ENCODE data around the gene IFTAP. TPM values are rescaled to one million over a fixed set of nuclear protein-coding genes. Genes with fewer than 3 reads are reported as not detected.

Gene IFTAP
- total RNA-seq, 3 donors from 2014 or later, result 1.7 to 4.7 (median 2.8) TPM

DNA sequence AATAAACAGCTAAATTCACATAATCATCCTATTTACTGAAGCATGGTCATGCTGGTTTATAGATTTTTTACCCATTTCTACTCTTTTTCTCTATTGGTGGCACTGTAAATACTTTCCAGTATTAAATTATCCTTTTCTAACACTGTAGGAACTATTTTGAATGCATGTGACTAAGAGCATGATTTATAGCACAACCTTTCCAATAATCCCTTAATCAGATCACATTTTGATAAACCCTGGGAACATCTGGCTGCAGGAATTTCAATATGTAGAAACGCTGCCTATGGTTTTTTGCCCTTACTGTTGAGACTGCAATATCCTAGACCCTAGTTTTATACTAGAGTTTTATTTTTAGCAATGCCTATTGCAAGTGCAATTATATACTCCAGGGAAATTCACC is 15.8 kb upstream of the IFTAP start:
- H3K9me3 Mint-ChIP-seq, result no peaks in the 10 kb centered on the region
- ATAC-seq (no peak), DNase-seq (no peak)
- no peak overlapping the region for H3K4me3 Mint-ChIP-seq
- peaks cover 7% of the 10 kb centered on the region for H3K36me3 Mint-ChIP-seq (ENCODE audit: insufficient read depth)
- H3K27me3 Mint-ChIP-seq (ENCODE audit: low read depth), result peaks cover 14% of the 10 kb centered on the region
- H3K4me1 Mint-ChIP-seq (ENCODE audit: low read depth), result no peaks in the 10 kb centered on the region

- H3K36me3 Mint-ChIP-seq (ENCODE audit: insufficient read depth), result no peaks in the 10 kb centered on the region
- H3K27me3 Mint-ChIP-seq (ENCODE audit: low read depth), result peaks cover 6% of the 10 kb centered on the region
- no peaks in the 10 kb centered on the region for H3K9me3 Mint-ChIP-seq
- no peaks in the 10 kb centered on the region for H3K4me1 Mint-ChIP-seq (ENCODE audit: low read depth)
- no peak for DNase-seq
- no peak overlapping the region for H3K4me3 Mint-ChIP-seq
- ATAC-seq, result no peak
Measured at GRCh38 chr11:36581536-36581935, 12.8 kb upstream of the IFTAP start.

GRCh38 chr11:36583667-36584066 is 10.6 kb upstream of the IFTAP start:
- Mint-ChIP-seq H3K9me3 (no peaks in the 10 kb centered on the region), H3K27me3 (ENCODE audit: low read depth) (peaks cover 13% of the 10 kb centered on the region), H3K4me3 (no peak overlapping the region), H3K36me3 (ENCODE audit: insufficient read depth) (no peaks in the 10 kb centered on the region), H3K4me1 (ENCODE audit: low read depth) (no peaks in the 10 kb centered on the region)
- ATAC-seq (no peak), DNase-seq (no peak)

DNA sequence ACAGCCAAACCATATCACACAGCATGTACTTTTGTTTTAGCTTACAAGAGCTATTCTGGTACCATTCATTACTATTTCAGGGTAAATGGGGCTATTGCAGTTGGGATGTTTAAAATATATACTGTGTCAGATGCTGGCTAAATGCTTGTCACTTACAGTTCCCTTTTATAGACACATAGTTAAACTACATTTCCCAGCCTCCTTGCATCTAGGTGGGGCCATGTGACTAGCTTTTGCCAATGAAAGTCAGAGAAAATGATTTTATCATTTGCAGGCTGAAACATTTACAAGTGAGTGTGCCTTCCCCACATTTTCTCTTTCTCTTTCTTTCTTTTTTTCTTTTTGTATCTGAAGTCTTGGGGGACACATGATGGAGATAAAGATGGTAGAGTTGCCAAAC is 7.8 kb upstream of the IFTAP start:
- Mint-ChIP-seq H3K27me3 (ENCODE audit: low read depth) (peaks cover 17% of the 10 kb centered on the region), H3K4me1 (ENCODE audit: low read depth) (no peaks in the 10 kb centered on the region), H3K36me3 (ENCODE audit: insufficient read depth) (no peaks in the 10 kb centered on the region), H3K9me3 (no peaks in the 10 kb centered on the region), H3K4me3 (no peak overlapping the region)
- ATAC-seq, result no peak
- no peak for DNase-seq

DNA sequence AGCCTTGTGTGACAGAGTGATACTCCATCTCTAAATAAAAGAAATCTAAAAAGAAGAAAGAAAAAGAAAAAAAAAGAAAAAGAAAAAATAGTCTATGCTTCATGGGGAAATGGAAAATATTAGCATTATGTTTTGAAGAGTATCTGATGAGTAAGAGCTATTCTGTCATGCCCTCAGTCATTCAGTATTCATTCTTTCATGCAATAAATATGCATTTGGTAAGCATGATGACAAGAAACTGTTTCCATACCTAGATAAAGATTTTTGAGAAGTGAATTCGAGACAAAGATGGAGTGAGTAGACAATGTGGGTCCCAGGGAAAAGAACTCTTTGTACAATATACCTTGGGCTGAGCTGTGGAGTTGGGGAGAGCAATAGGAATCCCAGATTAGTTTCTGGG is 6.2 kb upstream of the IFTAP start:
- Mint-ChIP-seq H3K4me3 (no peak overlapping the region), H3K36me3 (ENCODE audit: insufficient read depth) (no peaks in the 10 kb centered on the region), H3K4me1 (ENCODE audit: low read depth) (no peaks in the 10 kb centered on the region), H3K9me3 (no peaks in the 10 kb centered on the region), H3K27me3 (ENCODE audit: low read depth) (peaks cover 23% of the 10 kb centered on the region)
- DNase-seq (no peak), ATAC-seq (no peak)

DNA sequence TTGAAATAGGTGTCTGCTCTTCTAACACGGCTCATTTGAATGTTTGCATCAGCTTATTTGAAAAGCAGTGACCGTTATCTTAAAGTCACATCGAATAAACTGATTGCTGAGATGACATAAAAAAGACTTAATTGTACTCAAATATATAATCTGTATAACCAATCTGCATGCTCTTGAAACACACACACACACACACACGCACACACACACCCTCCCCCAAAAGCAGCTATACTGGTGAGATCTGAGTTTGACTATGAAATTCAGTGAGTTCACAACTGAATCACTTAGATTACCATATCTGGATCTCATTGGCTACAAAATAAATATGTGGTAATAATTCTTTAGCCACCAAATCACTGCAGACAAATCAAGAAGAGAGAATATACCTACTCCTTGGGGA is 3.8 kb upstream of the IFTAP start:
- H3K4me1 Mint-ChIP-seq (ENCODE audit: low read depth), result peaks cover 6% of the 10 kb centered on the region
- no peak overlapping the region for H3K4me3 Mint-ChIP-seq
- H3K27me3 Mint-ChIP-seq (ENCODE audit: low read depth), result peaks cover 43% of the 10 kb centered on the region
- ATAC-seq, result no peak
- no peak for DNase-seq
- no peaks in the 10 kb centered on the region for H3K9me3 Mint-ChIP-seq
- H3K36me3 Mint-ChIP-seq (ENCODE audit: insufficient read depth), result no peaks in the 10 kb centered on the region

- ATAC-seq (no peak), DNase-seq (no peak)
- peaks cover 6% of the 10 kb centered on the region for H3K4me1 Mint-ChIP-seq (ENCODE audit: low read depth)
- H3K4me3 Mint-ChIP-seq, result no peak overlapping the region
- peaks cover 47% of the 10 kb centered on the region for H3K27me3 Mint-ChIP-seq (ENCODE audit: low read depth)
- H3K36me3 Mint-ChIP-seq (ENCODE audit: insufficient read depth), result no peaks in the 10 kb centered on the region
- H3K9me3 Mint-ChIP-seq, result no peaks in the 10 kb centered on the region
Measured at GRCh38 chr11:36591433-36591832, 2.9 kb upstream of the IFTAP start.

GRCh38 chr11:36596880-36597279 is 2.6 kb downstream of the IFTAP start:
- H3K4me1 Mint-ChIP-seq (ENCODE audit: low read depth), result peaks cover 6% of the 10 kb centered on the region
- no peaks in the 10 kb centered on the region for H3K9me3 Mint-ChIP-seq
- no peaks in the 10 kb centered on the region for H3K36me3 Mint-ChIP-seq (ENCODE audit: insufficient read depth)
- H3K27me3 Mint-ChIP-seq (ENCODE audit: low read depth), result peaks cover 29% of the 10 kb centered on the region
- ATAC-seq, result no peak
- no peak overlapping the region for H3K4me3 Mint-ChIP-seq
- no peak for DNase-seq

DNA sequence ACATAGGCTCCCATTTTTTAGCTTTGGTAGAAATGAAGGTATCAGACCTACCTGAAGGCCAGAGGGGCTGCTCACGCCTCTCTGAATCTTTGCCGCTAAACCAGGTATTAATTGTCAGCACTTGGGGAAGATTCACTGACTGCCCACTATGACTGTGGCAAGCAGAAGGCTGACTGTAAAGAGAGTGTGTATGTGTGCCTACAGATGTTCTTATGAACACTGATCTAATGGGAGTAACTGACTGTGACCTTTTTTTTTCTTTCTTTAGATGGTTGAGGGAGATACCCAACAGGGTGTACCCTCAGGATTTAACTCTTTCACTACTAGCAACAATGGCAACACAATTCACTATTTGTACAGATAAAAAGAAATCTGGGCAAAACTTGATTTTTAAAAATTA is 3.7 kb downstream of the IFTAP start, which contains the start of gene RAG2:
Gene RAG2 (minus strand): TSS at position 186 of the 400 bp plus-strand sequence. CDS start 4,068 bp downstream, outside the sequence.
- peaks cover 30% of the 10 kb centered on the region for H3K27me3 Mint-ChIP-seq (ENCODE audit: low read depth)
- H3K4me1 Mint-ChIP-seq (ENCODE audit: low read depth), result peaks cover 6% of the 10 kb centered on the region
- H3K4me3 Mint-ChIP-seq, result no peak within 1 kb of the TSS

GRCh38 chr11:36600180-36600579 is 5.9 kb downstream of the IFTAP start:
- ATAC-seq (no peak), DNase-seq (no peak)
- H3K27me3 Mint-ChIP-seq (ENCODE audit: low read depth), result peaks cover 11% of the 10 kb centered on the region
- no peak overlapping the region for H3K4me3 Mint-ChIP-seq
- H3K36me3 Mint-ChIP-seq (ENCODE audit: insufficient read depth), result no peaks in the 10 kb centered on the region
- no peaks in the 10 kb centered on the region for H3K9me3 Mint-ChIP-seq
- H3K4me1 Mint-ChIP-seq (ENCODE audit: low read depth), result no peaks in the 10 kb centered on the region

More for the DNA sequence above, 3.7 kb downstream of the IFTAP start, which contains the start of gene RAG2:
- Mint-ChIP-seq H3K9me3 (no peaks in the 10 kb centered on the region), H3K36me3 (ENCODE audit: insufficient read depth) (no peaks in the 10 kb centered on the region)
- DNase-seq, result no peak
- ATAC-seq, result no peak

- Mint-ChIP-seq H3K4me3 (no peak overlapping the region), H3K27me3 (ENCODE audit: low read depth) (peaks cover 5% of the 10 kb centered on the region), H3K9me3 (no peaks in the 10 kb centered on the region), H3K4me1 (ENCODE audit: low read depth) (no peaks in the 10 kb centered on the region), H3K36me3 (ENCODE audit: insufficient read depth) (no peaks in the 10 kb centered on the region)
- ATAC-seq, result no peak
- DNase-seq, result no peak
Measured at GRCh38 chr11:36601155-36601554, 6.9 kb downstream of the IFTAP start.

DNA sequence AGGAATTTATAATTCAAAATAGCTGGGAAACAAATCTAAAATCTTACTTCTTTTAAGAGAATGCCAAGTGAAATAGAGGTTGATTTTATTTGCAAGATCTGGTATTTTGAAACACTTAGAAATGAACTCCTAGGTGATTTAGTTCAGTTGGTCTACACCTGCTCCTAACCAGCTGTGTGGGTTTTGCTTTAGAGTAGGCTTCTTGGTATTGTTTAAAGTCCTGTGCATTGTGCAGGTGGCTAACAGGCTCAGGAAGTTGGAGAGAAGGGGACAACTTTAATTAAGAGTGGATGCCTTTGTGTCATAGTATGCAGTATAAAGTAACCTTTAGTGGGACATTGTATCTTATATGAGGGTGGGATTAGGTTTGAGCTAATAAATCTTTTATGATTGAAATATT is 7.8 kb downstream of the IFTAP start:
- Mint-ChIP-seq H3K9me3 (no peaks in the 10 kb centered on the region), H3K27me3 (ENCODE audit: low read depth) (peaks cover 4% of the 10 kb centered on the region), H3K4me3 (no peak overlapping the region), H3K36me3 (ENCODE audit: insufficient read depth) (no peaks in the 10 kb centered on the region), H3K4me1 (ENCODE audit: low read depth) (no peaks in the 10 kb centered on the region)
- DNase-seq (no peak), ATAC-seq (no peak)

GRCh38 chr11:36605221-36606216 is 11.2 kb downstream of the IFTAP start:
- no peak overlapping the region for H3K4me3 Mint-ChIP-seq
- H3K36me3 Mint-ChIP-seq (ENCODE audit: insufficient read depth), result no peaks in the 10 kb centered on the region
- H3K27me3 Mint-ChIP-seq (ENCODE audit: low read depth), result peaks cover 11% of the 10 kb centered on the region
- no peaks in the 10 kb centered on the region for H3K9me3 Mint-ChIP-seq
- no peak for DNase-seq
- H3K4me1 Mint-ChIP-seq (ENCODE audit: low read depth), result no peaks in the 10 kb centered on the region
- no peak for ATAC-seq

GRCh38 chr11:36608491-36609199 is 14.3 kb downstream of the IFTAP start:
- no peak for DNase-seq
- H3K4me3 Mint-ChIP-seq, result no peak overlapping the region
- no peaks in the 10 kb centered on the region for H3K36me3 Mint-ChIP-seq (ENCODE audit: insufficient read depth)
- no peak for ATAC-seq
- H3K27me3 Mint-ChIP-seq (ENCODE audit: low read depth), result peaks cover 13% of the 10 kb centered on the region
- H3K9me3 Mint-ChIP-seq, result no peaks in the 10 kb centered on the region
- H3K4me1 Mint-ChIP-seq (ENCODE audit: low read depth), result no peaks in the 10 kb centered on the region

All from activated T-cell treated with anti-CD3 and anti-CD28 coated beads, Interleukin-2, amount 50 U/mL, for 4 hours (primary cell).